Measurements from ENCODE around the gene TAF6L.
"Not testable (repeated sequence)": the region's sequence is repeated elsewhere in the genome, so short reads cannot be mapped to it uniquely, and the experiment has no call there.

Gene TAF6L

DNA sequence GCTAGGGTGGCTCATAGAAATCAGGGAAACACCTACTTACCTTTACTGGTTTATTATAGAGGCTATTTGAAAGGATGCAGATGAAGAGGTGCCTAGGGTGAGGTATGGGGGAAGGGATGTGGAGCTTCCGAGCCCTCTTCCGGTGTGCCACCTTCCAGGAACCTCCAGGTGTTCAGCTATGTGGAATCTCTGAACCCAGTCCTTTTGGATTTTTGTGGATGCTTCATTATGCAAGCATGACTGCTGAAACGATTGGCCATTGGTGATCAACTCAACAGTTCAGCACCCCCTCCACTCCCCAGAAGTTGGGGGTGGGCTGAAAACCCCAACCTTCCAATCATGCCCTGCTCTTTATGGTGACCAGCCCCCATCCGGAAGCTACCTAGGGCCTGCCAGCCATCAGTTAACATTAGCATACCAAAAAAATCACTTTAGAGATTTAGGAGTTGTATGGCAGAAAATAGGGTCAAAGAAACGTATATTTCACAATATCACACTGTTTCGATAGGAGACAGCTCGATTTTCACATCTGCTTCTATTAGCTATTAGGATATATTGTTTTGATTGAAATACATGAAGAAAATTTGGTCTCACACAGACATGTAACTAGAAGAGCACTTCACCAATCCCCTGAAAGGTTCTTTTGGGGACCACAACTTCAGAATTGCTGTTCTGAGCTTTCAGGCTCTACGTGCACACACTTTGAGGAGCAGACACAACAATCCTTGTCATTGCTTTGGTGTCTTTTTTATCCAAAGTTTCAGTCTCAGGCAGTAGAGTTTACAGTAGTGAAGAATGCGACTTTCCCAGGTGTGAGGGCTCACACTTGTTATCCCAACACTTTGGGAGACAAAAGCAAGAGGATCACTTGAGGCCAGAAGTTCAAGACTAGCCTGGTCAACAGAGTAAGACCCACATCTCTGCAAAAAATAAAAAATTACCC is 13.1 kb upstream of the TAF6L start:
- DNase-seq = no peak

- not testable (repeated sequence) for DNase-seq
Measured at GRCh38 chr11:62760867-62761227, 10.3 kb upstream of the TAF6L start.

GRCh38 chr11:62770778-62771143 is 435 bp upstream of the TAF6L start:
- no peak for DNase-seq

- DNase-seq = no peak
Measured at GRCh38 chr11:62774407-62774806, 3.2 kb downstream of the TAF6L start.

DNA sequence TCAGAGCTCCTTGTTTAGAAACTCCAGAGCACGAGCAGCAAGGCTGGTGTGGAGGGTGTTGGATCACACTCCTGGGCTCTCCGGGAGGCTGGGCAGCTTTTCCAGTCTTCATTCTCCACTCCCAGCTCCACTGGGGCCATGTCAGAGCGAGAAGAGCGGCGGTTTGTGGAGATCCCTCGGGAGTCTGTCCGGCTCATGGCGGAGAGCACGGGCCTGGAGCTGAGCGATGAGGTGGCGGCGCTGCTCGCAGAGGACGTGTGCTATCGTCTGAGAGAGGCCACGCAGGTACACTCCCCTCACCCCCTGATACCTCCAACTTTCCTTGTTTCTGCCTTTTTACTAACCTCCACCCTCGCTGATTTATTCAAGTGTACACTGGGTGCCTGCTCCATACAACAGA is 4.5 kb downstream of the TAF6L start:
- no peak for DNase-seq

- DNase-seq = peak; percentile 29 to 44
Measured at GRCh38 chr11:62777389-62777788, 6.2 kb downstream of the TAF6L start.

DNA sequence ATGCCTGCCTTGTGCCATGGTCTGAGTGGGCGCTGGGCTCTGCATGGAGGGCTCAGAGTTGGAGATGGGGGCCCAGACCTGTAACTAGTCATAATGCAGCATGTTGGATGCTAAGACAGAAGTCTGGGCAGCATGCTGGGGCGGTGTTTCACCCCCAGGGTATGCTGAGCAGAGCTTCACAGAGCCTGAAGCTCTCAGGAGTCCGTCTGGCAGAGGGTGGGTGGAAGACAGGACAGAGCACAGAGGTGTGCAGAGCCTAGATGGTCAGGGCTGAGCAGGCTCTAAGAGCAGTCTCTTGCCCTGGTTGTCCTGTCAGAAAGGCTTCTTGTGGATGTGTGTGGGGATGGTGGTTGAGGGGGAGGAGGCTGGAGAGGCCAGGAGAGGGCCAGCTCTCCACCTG is 7.2 kb downstream of the TAF6L start:
- no peak for DNase-seq

DNA sequence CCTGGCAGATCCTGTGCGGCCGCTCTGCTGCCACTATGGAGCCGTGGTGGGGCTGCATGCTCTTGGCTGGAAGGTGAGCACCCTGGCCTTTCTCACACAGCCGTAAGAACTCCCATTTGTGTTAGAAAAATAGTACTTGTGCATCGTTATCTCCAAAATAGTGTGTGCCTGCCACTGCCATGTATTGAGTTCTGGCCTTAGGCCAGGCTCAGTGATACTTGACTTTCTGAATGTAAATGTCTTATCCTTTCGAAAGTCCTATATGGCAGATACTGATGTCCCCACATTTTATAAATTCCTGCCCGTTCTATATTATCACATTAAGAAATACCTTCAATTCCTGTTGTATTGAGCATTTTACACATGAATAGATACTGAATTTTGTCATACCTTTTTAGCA is 11.6 kb downstream of the TAF6L start:
- no peak for DNase-seq

- DNase-seq = peak; percentile 80 to 94
Measured at GRCh38 chr11:62786318-62787004, 15.3 kb downstream of the TAF6L start.

- DNase-seq = peak; percentile 99 to 100
Measured at GRCh38 chr11:62787005-62787759, 16.0 kb downstream of the TAF6L start, which contains the start of gene TMEM179B. Gene TMEM179B (plus strand): TSS chr11:62787402. CDS start chr11:62787432, 30 bp downstream.

GRCh38 chr11:62788991-62789390 is 17.8 kb downstream of the TAF6L start:
- DNase-seq = no peak

DNA sequence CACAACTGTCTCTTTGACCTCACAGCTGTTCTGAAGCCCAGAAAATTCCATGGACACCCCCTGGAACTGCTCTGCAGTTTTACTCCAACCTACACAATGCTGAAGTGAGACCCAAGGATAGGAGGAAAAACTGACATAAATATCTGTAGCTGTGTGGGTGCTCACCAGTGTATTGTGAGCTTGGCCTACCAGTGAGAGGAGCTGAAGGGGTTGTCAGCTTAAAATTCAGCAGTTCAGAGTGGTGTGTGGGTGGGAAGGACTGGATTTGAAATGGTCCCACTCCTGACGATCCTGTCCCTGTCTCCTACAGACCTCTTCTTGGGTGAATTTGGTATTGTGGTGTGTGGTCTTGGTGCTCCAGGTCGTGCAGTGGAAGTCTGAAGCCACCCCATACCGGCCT is 18.4 kb downstream of the TAF6L start:
- no peak for DNase-seq

DNA sequence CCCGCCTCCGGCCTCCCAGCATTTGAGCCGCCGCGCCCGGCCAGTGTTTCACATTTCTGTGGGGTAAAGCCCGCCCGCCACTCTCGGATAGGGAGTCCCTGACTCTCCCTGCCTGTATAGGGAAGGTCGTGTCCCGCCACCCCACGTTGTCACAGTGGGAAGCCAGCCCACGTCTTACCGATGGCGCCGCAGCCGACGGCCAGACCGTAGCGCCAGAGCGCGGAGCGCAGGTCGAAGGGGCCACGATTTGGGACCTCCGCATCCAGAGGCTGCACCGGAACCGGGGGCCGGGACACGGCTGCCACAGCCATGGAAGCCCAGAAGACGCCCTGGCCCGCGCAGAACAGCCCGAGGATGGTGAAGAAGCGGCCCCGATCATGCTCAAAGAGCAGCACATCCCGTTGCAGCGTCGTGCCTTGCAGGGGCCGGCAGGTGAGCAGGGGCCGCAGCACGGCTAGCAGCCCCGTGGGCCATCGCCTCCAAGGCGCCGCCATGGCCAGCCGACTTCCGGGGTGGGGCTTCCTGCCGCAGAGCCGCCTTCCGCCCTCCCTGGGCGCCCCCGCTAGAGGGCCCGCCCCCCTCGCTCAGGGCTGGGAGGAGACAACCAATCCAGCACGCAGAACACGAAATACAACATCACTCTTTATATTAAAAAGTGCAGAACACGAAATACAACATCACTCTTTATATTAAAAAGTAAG is 20.5 kb downstream of the TAF6L start, which contains the start of gene TMEM223:
TSS of gene TMEM223 (minus strand) at position 506 of the 701 bp plus-strand sequence. CDS start at position 494, 12 bp downstream.
- DNase-seq = peak; percentile 70 to 82

GRCh38 chr11:62792202-62792575 is 21.0 kb downstream of the TAF6L start:
- DNase-seq = no peak

DNA sequence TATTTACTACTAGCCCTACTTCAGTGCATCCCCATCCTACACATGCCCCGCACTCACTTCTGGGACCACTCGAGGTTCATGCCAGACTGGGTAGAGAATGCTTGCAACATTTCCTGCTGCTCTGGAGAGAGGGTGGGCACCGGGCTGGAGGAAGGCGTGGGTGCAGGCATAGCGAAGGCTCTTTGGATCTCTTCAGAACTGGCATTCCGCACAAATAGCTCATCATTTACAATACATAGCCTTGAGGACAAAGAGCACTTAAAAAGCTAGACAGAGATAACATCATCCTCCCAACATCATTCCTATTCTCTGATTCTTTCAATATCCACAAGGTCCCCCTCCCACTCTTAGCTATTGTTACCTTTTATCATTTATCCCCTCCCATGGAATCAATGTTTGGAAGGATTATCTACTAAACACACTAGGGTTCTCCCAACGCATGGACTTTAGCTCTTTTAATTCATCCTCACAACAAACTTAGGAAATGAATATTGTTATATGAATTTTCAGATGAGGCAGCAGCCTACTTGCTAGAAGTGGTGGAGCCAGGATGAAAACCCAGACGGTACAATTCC is 23.1 kb downstream of the TAF6L start:
- no peak for DNase-seq

DNA sequence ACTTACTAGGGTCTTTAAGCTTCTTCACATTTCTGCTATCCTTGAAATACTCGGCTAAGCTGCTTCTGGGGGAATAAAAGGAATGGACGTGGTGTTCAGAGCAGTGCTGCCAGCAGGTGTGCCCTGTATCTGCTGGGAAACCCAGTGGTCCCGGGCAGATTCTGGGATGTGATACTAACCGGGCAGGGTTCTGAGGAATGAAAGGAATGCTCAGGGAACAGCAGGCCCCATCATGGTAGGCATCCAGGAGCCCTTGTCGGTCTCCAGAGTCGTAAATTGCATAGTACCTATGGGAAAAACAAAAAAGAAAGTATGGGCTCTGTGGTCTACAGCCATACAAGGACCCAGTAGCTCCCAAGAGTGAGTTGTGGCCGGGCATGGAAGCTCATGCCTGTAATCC is 25.1 kb downstream of the TAF6L start:
- no peak for DNase-seq

DNA sequence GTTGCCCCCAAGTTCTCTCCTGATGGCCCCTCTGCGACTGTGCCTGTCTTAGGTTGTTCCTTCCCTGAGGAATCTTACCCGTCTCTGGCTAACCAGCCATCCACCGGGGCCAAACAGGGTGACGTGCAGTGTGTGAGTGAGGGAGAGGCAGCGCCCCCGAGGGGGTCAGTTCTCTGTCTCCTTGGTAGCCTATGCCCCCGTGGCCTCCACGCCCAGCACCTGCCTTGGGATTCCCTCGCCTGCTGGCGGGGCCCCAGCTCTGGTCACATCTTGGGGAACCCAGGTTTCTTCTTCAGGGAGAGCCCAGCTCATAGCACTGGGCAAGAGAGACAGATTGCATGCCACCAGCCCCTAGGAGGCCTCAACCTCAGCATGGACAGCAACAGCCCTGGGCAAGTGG is 28.3 kb downstream of the TAF6L start:
- no peak for DNase-seq

- DNase-seq = no peak
Measured at GRCh38 chr11:62801071-62801470, 29.9 kb downstream of the TAF6L start.

DNA sequence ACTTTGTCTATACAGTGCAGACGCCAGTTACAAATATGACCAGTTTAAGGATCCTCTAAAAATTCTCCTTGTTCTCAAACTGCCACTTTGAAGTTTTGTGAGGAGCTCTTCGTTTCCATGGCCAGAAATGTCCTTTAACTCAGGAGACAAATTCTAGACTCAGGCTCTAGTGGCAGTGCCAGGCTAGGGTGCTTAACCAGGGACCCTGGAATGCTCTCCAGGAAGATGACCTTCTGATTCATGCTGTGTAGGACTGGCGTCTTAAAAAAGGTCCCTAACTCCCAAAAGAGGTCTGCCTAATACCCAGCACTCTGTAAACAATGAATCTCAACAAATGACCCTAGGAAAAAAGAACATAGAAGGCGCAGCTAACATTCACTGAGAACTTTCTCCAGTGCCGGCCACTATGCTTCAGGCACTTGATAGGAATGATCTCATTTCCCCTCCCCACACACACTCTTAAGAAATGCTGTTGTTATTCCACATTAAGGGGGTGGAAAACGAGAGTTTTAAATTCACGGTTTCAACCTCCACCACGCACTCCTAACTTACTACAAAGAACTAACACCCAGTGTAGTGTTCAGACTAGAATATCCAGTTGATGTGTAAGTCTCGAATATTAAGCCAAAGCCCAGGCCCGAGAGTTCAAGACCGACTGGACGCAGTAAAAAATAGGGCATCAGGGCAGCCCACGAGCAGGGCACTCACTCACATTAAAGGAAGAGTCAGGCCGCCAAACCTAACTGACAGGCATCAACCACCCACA is 33.3 kb downstream of the TAF6L start:
- peak; percentile 49 to 52 for DNase-seq

- peak; percentile 92 to 99 for DNase-seq
Measured at GRCh38 chr11:62805076-62805892, 34.1 kb downstream of the TAF6L start, which contains the start of gene NXF1. Gene NXF1 (minus strand): TSS chr11:62805440. CDS start chr11:62805356, 84 bp downstream.
